Hepatocyte (in vitro differentiated cells): Measurements from ENCODE around the gene TLCD3B. TPM values are rescaled to one million over a fixed set of nuclear protein-coding genes. Genes with fewer than 3 reads are reported as not detected.

Experiments
- DNase-seq: peaks from one replicate; pipeline ENCODE4 v3.0.0-alpha.2; 2016; ENCODE audit warnings: low spot score
- H2AFZ ChIP-seq: fragments of 200-600 bp; sonication (generic); 2 replicates; pipeline ENCODE4 v1.6.0; 2016; ENCODE audit warnings: antibody characterized with exemption, mild to moderate bottlenecking
- H3K27ac ChIP-seq: fragments of 200-600 bp; sonication (generic); 2 replicates; pipeline ENCODE4 v1.5.1; 2016; ENCODE audit warnings: mild to moderate bottlenecking
- H3K27me3 ChIP-seq: fragments of 200-600 bp; sonication (generic); 2 replicates; pipeline ENCODE4 v1.6.1; 2016
- H3K36me3 ChIP-seq: fragments of 200-600 bp; sonication (generic); replicated peaks from 2 replicates; pipeline ENCODE4 v1.5.1; 2016; ENCODE audit warnings: low read depth; ENCODE audit not compliant: insufficient read depth
- H3K4me1 ChIP-seq: fragments of 200-600 bp; sonication (generic); 2 replicates; pipeline ENCODE4 v1.5.1; 2016; ENCODE audit warnings: mild to moderate bottlenecking, moderate library complexity; ENCODE audit not compliant: insufficient read depth
- H3K4me2 ChIP-seq: fragments of 200-600 bp; sonication (generic); 2 replicates; pipeline ENCODE4 v1.6.0; 2016
- H3K4me3 ChIP-seq: fragments of 200-600 bp; sonication (generic); 2 replicates; pipeline ENCODE4 v1.5.1; 2016; ENCODE audit warnings: mild to moderate bottlenecking
- H3K79me2 ChIP-seq: fragments of 200-600 bp; sonication (generic); 2 replicates; pipeline ENCODE4 v1.6.0; 2017; ENCODE audit warnings: mild to moderate bottlenecking
- H3K9me2 ChIP-seq: fragments of 200-600 bp; sonication (generic); replicated peaks from 2 replicates; pipeline ENCODE4 v1.6.0; 2017; ENCODE audit warnings: mild to moderate bottlenecking; ENCODE audit not compliant: insufficient read depth
- H3K9me3 ChIP-seq: fragments of 200-600 bp; sonication (generic); 2 replicates; pipeline ENCODE4 v1.5.1; 2016; ENCODE audit warnings: low read depth, mild to moderate bottlenecking
- H4K20me1 ChIP-seq: fragments of 200-600 bp; sonication (generic); 2 replicates; pipeline ENCODE4 v1.6.0; 2016; ENCODE audit warnings: mild to moderate bottlenecking; ENCODE audit not compliant: insufficient read depth, poor library complexity, severe bottlenecking
- CTCF ChIP-seq: fragments of 200-600 bp; sonication (generic); IDR thresholded peaks from 2 replicates; pipeline ENCODE4 v1.5.1; 2016; ENCODE audit warnings: antibody characterized with exemption, mild to moderate bottlenecking; ENCODE audit not compliant: poor library complexity
- EZH2 ChIP-seq: fragments of 200-600 bp; sonication (generic); IDR thresholded peaks from 2 replicates; pipeline ENCODE4 v1.6.1; 2016; ENCODE audit warnings: antibody characterized with exemption, mild to moderate bottlenecking, borderline replicate concordance
- EZH2phosphoT487 ChIP-seq: fragments of 200-600 bp; sonication (generic); IDR thresholded peaks from one replicate; pipeline ENCODE4 v1.6.1; 2018; ENCODE audit warnings: antibody characterized with exemption, mild to moderate bottlenecking, low read depth, moderate library complexity; ENCODE audit not compliant: unreplicated experiment, severe bottlenecking
- WGBS: methylation state at CpG from one replicate; pipeline ENCODE4 v1.1.6; 2016; ENCODE audit warnings: low lambda C conversion rate; ENCODE audit errors: missing lambda C conversion rate; 5-methylcytosine and 5-hydroxymethylcytosine counted together
- polyA plus RNA-seq: library from polyadenylated mRNA; unstranded; fragments of >200 nt; fragmentation: Nextera tagmentation; extraction: Ambion mirVana; gene quantifications from 2 replicates; pipeline ENCODE4 v1.2.1, GENCODE V29; 2016
- total RNA-seq: library from RNA; depleted of rRNA; stranded (reverse); fragments of >200 nt; gene quantifications from 2 replicates; pipeline ENCODE4 v1.2.3, GENCODE V29; 2014

The TLCD3B gene
- total and polyA plus RNA-seq, 2 experiments from 2014 or later, result not detected

GRCh38 chr16:30003670-30004423, 27.2 kb downstream of the TLCD3B start:
- no peaks in the 10 kb centered on the region for H4K20me1 ChIP-seq
- DNase-seq, result no peak
- no peak overlapping the region for H3K4me3 ChIP-seq
- 92% methylated on average over 17 of the region's 17 CpGs for WGBS
- no peaks in the 10 kb centered on the region for H3K9me3 ChIP-seq
- no peak overlapping the region for H3K27ac ChIP-seq
- no peak overlapping the region for H2AFZ ChIP-seq
- no peaks in the 10 kb centered on the region for H3K4me1 ChIP-seq
- no peak for TF ChIP-seq EZH2
- no peak for TF ChIP-seq CTCF
- no peak for TF ChIP-seq EZH2phosphoT487
- no peaks in the 10 kb centered on the region for H3K79me2 ChIP-seq
- no peaks in the 10 kb centered on the region for H3K36me3 ChIP-seq
- no peak overlapping the region for H3K4me2 ChIP-seq
- H3K27me3 ChIP-seq, result no peaks in the 10 kb centered on the region
- H3K9me2 ChIP-seq, result no peaks in the 10 kb centered on the region

GRCh38 chr16:30002614-30003346, 28.3 kb downstream of the TLCD3B start:
- H3K9me2 ChIP-seq, result no peaks in the 10 kb centered on the region
- H3K36me3 ChIP-seq, result no peaks in the 10 kb centered on the region
- no peaks in the 10 kb centered on the region for H3K27me3 ChIP-seq
- TF ChIP-seq CTCF, result no peak
- no peak for TF ChIP-seq EZH2phosphoT487
- TF ChIP-seq EZH2, result no peak
- 91% methylated on average over 18 of the region's 19 CpGs for WGBS
- H3K4me2 ChIP-seq, result no peak overlapping the region
- H3K79me2 ChIP-seq, result no peaks in the 10 kb centered on the region
- H3K4me1 ChIP-seq, result no peaks in the 10 kb centered on the region
- H4K20me1 ChIP-seq, result no peaks in the 10 kb centered on the region
- no peaks in the 10 kb centered on the region for H3K9me3 ChIP-seq
- no peak overlapping the region for H3K27ac ChIP-seq
- no peak overlapping the region for H3K4me3 ChIP-seq
- DNase-seq, result no peak
- no peak overlapping the region for H2AFZ ChIP-seq

DNA sequence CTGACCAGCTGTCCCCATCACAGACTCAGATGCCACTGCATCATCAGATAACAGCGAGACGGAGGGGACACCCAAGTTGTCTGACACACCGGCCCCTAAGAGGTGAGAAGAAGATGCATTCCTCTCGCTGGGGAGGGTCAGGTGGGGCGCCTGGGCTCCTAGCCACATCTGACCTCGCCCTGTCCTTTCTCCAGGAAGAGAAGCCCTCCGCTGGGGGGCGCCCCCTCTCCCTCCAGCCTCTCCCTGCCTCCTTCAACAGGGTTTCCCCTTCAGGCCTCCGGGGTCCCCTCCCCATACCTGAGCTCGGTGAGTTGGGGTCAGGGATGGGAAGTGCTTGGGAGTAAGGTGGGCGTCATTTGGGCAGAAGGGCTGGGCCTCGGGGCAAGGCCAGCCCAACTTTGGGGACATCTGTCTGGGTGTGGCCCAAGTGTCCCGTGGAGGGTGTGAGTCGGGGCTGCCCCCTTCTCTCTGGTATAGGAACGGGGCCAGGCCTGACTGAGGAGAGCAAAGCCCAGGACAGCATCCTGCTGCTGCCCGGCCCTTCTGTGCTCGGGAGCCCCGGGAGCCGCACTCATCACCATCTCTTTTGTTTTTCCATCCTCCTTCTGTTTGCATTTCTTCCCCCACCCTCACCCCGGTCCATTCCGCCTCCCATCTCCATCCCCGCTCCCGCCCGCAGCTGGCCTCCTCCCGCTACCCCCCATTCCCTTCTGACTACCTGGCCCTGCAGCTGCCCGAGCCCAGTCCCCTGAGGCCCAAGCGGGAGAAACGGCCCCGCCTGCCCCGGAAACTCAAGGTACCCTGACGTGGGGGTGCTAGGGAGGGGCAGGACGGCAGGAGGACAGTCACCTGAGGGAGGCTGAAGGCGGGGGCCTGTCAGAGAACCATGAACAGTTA, 30.1 kb downstream of the TLCD3B start:
- DNase-seq, result no peak
- TF ChIP-seq CTCF (no peak), EZH2 (no peak), EZH2phosphoT487 (no peak)
- H3K27ac ChIP-seq, result no peak overlapping the region
- no peaks in the 10 kb centered on the region for H4K20me1 ChIP-seq
- no peaks in the 10 kb centered on the region for H3K36me3 ChIP-seq
- H3K9me2 ChIP-seq, result no peaks in the 10 kb centered on the region
- H3K27me3 ChIP-seq, result no peaks in the 10 kb centered on the region
- H3K4me3 ChIP-seq, result no peak overlapping the region
- no peaks in the 10 kb centered on the region for H3K9me3 ChIP-seq
- 87% methylated on average over 23 of the region's 33 CpGs for WGBS
- peaks cover 6% of the 10 kb centered on the region for H3K4me1 ChIP-seq
- no peak overlapping the region for H3K4me2 ChIP-seq
- no peak overlapping the region for H2AFZ ChIP-seq
- H3K79me2 ChIP-seq, result peaks cover 10% of the 10 kb centered on the region
